Measurements from ENCODE around the gene OR1J2.

DNA sequence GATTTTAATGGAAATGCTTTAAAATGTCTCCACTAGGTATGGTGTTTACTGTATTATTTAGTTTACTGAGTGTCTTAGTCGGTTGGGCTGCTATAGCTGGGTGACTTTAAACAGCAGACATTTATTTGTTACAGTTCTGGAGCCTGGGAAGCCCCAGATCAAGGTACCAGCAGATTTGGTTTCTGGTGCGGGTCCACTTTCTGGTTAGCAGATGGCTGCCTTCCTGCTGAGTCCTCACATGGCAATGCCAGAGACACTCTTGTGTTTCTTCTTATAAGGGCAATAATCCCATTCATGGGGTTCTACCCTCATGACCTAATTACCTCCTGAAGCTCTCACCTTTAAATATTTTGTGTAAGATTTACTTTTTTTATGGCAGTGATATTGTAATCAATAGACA, 7.6 kb downstream of the OR1J2 start:
- TF ChIP-seq EP300 (IDR thresholded peaks at IDR 0.05): no peak
- TF ChIP-seq, protein P1, sequence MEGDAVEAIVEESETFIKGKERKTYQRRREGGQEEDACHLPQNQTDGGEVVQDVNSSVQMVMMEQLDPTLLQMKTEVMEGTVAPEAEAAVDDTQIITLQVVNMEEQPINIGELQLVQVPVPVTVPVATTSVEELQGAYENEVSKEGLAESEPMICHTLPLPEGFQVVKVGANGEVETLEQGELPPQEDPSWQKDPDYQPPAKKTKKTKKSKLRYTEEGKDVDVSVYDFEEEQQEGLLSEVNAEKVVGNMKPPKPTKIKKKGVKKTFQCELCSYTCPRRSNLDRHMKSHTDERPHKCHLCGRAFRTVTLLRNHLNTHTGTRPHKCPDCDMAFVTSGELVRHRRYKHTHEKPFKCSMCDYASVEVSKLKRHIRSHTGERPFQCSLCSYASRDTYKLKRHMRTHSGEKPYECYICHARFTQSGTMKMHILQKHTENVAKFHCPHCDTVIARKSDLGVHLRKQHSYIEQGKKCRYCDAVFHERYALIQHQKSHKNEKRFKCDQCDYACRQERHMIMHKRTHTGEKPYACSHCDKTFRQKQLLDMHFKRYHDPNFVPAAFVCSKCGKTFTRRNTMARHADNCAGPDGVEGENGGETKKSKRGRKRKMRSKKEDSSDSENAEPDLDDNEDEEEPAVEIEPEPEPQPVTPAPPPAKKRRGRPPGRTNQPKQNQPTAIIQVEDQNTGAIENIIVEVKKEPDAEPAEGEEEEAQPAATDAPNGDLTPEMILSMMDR (IDR thresholded peaks at IDR 0.05): no peak
- TF ChIP-seq POLR2AphosphoS5 (IDR thresholded peaks at IDR 0.05): no peak

All from suprapubic skin (tissue), 4 donors.